PC-9 (cell line): ENCODE data around the gene LAMC3. TPM values are rescaled to one million over a fixed set of nuclear protein-coding genes. Genes with fewer than 3 reads are reported as not detected.

Experiments
- BruUV-seq: library from RNA; stranded (reverse); fragments of 400-500 nt; replicated peaks from 2 replicates; lab custom pipeline; 2021; lab: Mats Ljungman, UMichigan
- CTCF ChIA-PET: fragments of 300-600 bp; sonication (Branson Sonifier 250); formaldehyde crosslinking; loops from one replicate; lab custom pipeline; 2022; ENCODE audit warnings: antibody characterized with exemption; lab: Charles Lee
- POLR2A ChIA-PET: fragments of 300-600 bp; sonication (Branson Sonifier 250); formaldehyde crosslinking; loops from one replicate; lab custom pipeline; 2022; ENCODE audit warnings: antibody characterized with exemption; ENCODE audit not compliant: unreplicated experiment; lab: Charles Lee
- DNase-seq, 2 experiments: peaks; one replicate each; pipeline versions ENCODE4 v3.0.0 to v3.0.0-alpha.2; 2015 to 2022; ENCODE audit warnings: mixed read lengths in 1 of 2
- H2AFZ ChIP-seq: fragments of 200-600 bp; sonication (generic); 2 replicates; pipeline ENCODE4 v1.8.1; 2017; ENCODE audit warnings: antibody characterized with exemption
- H3F3A ChIP-seq: fragments of 200-600 bp; sonication (generic); 2 replicates; pipeline ENCODE4 v1.8.1; 2017; ENCODE audit warnings: antibody characterized with exemption, mild to moderate bottlenecking, low read depth; ENCODE audit not compliant: insufficient read depth
- H3K27ac ChIP-seq: fragments of 200-600 bp; sonication (generic); 2 replicates; pipeline ENCODE4 v1.6.1; 2016; ENCODE audit warnings: mixed run types
- H3K27me3 ChIP-seq: fragments of 200-600 bp; sonication (generic); 2 replicates; pipeline ENCODE4 v1.6.1; 2016; ENCODE audit warnings: low read depth, mixed run types; ENCODE audit not compliant: insufficient read depth
- H3K36me3 ChIP-seq: fragments of 200-600 bp; sonication (generic); 2 replicates; pipeline ENCODE4 v1.6.1; 2016; ENCODE audit warnings: low read depth, mixed run types
- H3K4me1 ChIP-seq: fragments of 200-600 bp; sonication (generic); replicated peaks from 2 replicates; pipeline ENCODE4 v1.6.1; 2016; ENCODE audit warnings: mixed run types; ENCODE audit not compliant: insufficient read depth
- H3K4me2 ChIP-seq: fragments of 200-600 bp; sonication (generic); 2 replicates; pipeline ENCODE4 v1.6.1; 2017; ENCODE audit warnings: mixed run types
- H3K4me3 ChIP-seq: fragments of 200-600 bp; sonication (generic); 2 replicates; pipeline ENCODE4 v1.6.1; 2016; ENCODE audit warnings: mixed run types
- H3K79me2 ChIP-seq: fragments of 200-600 bp; sonication (generic); 2 replicates; pipeline ENCODE4 v1.6.1; 2017; ENCODE audit warnings: low read depth, mixed run types
- H3K9me2 ChIP-seq: fragments of 200-600 bp; sonication (generic); 2 replicates; pipeline ENCODE4 v1.8.1; 2017; ENCODE audit warnings: mild to moderate bottlenecking; ENCODE audit not compliant: insufficient read depth
- H3K9me3 ChIP-seq: fragments of 200-600 bp; sonication (generic); 2 replicates; pipeline ENCODE4 v1.8.1; 2016; ENCODE audit warnings: low read depth; ENCODE audit not compliant: insufficient read depth
- H4K20me1 ChIP-seq: fragments of 200-600 bp; sonication (generic); 2 replicates; pipeline ENCODE4 v1.8.1; 2017; ENCODE audit not compliant: insufficient read depth
- EZH2 ChIP-seq: fragments of 200-600 bp; sonication (generic); IDR thresholded peaks from 2 replicates; pipeline ENCODE4 v1.8.0; 2017; ENCODE audit warnings: antibody characterized with exemption, low read depth
- intact Hi-C: fragments of 100-400 bp; cut with micrococcal nuclease; formaldehyde crosslinking; loops from one replicate; pipeline ENCODE4 v1.10.0; 2022; ENCODE audit not compliant: unreplicated experiment
- total RNA-seq: library from RNA; stranded (reverse); gene quantifications from 2 replicates; pipeline ENCODE4 v1.2.3, GENCODE V29; 2021
- TF ChIP-seq, protein P1 (sequence below): fragments of 200-600 bp; sonication (generic); conservative IDR thresholded peaks from 2 replicates; pipeline ENCODE4 v1.6.1; 2017; ENCODE audit warnings: mixed run types, antibody characterized with exemption, mild to moderate bottlenecking, moderate library complexity

Gene LAMC3
- total RNA-seq, 1 experiment from 2014 or later, result 0.41 TPM

- H2AFZ ChIP-seq, result no peak overlapping the region
- no peak overlapping the region for H3K27ac ChIP-seq
- intact Hi-C loops, result loop anchor here (5.0 kb wide), 1 partner anchor 103 kb away; no protein-coding TSS in a partner anchor
Measured at GRCh38 chr9:130995086-130996011, 13.6 kb upstream of the LAMC3 start.

DNA sequence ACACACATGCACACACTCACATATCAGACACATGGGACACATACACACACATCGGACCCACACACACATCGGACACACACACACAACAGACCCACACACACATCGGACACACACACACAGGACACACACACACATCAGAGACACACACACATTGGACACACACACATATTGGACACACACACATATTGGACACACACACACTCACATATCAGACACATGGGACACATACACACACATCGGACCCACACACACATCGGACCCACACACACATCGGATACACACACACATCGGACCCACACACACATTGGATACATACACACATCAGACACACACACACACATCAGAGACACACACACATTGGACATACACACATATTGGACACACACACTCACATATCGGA is 12.8 kb upstream of the LAMC3 start:
- H3K9me2 ChIP-seq, result no peaks in the 10 kb centered on the region
- no peak overlapping the region for H3K27ac ChIP-seq
- no peaks in the 10 kb centered on the region for H3F3A ChIP-seq
- H3K9me3 ChIP-seq, result no peaks in the 10 kb centered on the region
- no peak for DNase-seq
- no peak overlapping the region for H3K4me3 ChIP-seq
- H2AFZ ChIP-seq, result no peak overlapping the region
- no peaks in the 10 kb centered on the region for H3K79me2 ChIP-seq
- ChIA-PET CTCF (interaction anchor here (0.6 kb wide), 1 partner anchor 112 kb away, joined by 3 read pairs; no protein-coding TSS in a partner anchor), POLR2A (no interaction called here)
- H3K27me3 ChIP-seq, result peaks cover 22% of the 10 kb centered on the region
- H3K4me1 ChIP-seq, result no peaks in the 10 kb centered on the region
- no peak for TF ChIP-seq EZH2
- TF ChIP-seq, protein P1, sequence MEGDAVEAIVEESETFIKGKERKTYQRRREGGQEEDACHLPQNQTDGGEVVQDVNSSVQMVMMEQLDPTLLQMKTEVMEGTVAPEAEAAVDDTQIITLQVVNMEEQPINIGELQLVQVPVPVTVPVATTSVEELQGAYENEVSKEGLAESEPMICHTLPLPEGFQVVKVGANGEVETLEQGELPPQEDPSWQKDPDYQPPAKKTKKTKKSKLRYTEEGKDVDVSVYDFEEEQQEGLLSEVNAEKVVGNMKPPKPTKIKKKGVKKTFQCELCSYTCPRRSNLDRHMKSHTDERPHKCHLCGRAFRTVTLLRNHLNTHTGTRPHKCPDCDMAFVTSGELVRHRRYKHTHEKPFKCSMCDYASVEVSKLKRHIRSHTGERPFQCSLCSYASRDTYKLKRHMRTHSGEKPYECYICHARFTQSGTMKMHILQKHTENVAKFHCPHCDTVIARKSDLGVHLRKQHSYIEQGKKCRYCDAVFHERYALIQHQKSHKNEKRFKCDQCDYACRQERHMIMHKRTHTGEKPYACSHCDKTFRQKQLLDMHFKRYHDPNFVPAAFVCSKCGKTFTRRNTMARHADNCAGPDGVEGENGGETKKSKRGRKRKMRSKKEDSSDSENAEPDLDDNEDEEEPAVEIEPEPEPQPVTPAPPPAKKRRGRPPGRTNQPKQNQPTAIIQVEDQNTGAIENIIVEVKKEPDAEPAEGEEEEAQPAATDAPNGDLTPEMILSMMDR, result no peak
- intact Hi-C loops, result loop anchor here (5.0 kb wide), 1 partner anchor 104 kb away; no protein-coding TSS in a partner anchor
- no peaks in the 10 kb centered on the region for H4K20me1 ChIP-seq
- H3K36me3 ChIP-seq, result no peaks in the 10 kb centered on the region
- no TSS peak for BruUV-seq
- H3K4me2 ChIP-seq, result no peak overlapping the region

More at GRCh38 chr9:130995086-130996011, 13.6 kb upstream of the LAMC3 start:
- no TSS peak for BruUV-seq
- Histone ChIP-seq H3K27me3 (peaks cover 15% of the 10 kb centered on the region; the same call in 1 of the 2 replicates), H3K9me2 (no peaks in the 10 kb centered on the region), H3K79me2 (no peaks in the 10 kb centered on the region), H3K4me1 (no peaks in the 10 kb centered on the region), H3K36me3 (no peaks in the 10 kb centered on the region), H3F3A (no peaks in the 10 kb centered on the region), H3K4me3 (no peak overlapping the region), H4K20me1 (no peaks in the 10 kb centered on the region), H3K4me2 (no peak overlapping the region), H3K9me3 (no peaks in the 10 kb centered on the region)
- peak in 1 of 2 experiments; percentile 43 for DNase-seq
- TF ChIP-seq, protein P1, result no peak
- TF ChIP-seq EZH2, result no peak
- POLR2A ChIA-PET, result no interaction called here
- CTCF ChIA-PET, result interaction anchor here (0.6 kb wide), 3 partner anchors 112 to 435 kb away, joined by 3 to 5 read pairs (median 3); no protein-coding TSS in a partner anchor

DNA sequence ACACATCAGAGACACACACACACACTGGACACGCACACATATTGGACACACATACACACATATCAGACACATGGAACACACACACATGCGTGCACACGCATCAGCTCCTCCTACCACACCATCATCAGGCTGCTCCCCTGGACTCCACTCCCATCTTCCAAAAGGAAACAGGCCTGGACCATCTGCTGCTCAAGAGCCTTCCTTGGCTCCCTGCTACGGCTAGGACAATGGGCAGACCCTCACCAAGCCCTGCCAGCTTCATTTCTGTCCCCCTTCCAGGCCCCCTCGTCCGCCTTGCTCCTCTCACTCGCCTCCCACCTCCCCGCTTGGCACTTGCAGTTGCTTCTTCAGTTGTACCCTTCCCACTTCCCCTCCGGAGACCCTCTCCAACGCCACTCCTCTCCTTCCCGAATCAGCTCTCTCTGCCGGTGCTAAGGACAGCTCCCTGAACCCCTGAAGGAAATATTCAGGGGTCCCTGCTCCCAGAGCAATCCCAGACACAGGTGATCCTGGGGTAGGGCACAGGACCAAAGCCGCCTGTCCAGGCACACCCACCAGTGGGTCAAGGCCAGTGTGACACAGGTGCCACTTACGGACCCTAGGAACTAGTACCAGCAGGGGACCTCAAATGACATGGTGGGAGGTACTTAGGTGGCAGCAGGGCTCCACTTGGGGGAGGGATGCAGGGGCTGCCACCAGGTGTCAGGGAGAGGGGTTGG is 12.1 kb upstream of the LAMC3 start:
- H3F3A ChIP-seq, result no peaks in the 10 kb centered on the region
- ChIA-PET POLR2A (no interaction called here), CTCF (interaction anchor here (2.2 kb wide), 1 partner anchor 131 kb away, joined by 15 read pairs; no protein-coding TSS in a partner anchor)
- H3K9me3 ChIP-seq, result no peaks in the 10 kb centered on the region
- peaks cover 27% of the 10 kb centered on the region for H3K27me3 ChIP-seq
- DNase-seq, result no peak
- no peaks in the 10 kb centered on the region for H3K79me2 ChIP-seq
- no TSS peak for BruUV-seq
- no peaks in the 10 kb centered on the region for H3K9me2 ChIP-seq
- no peaks in the 10 kb centered on the region for H3K36me3 ChIP-seq
- no peaks in the 10 kb centered on the region for H3K4me1 ChIP-seq
- no peak overlapping the region for H3K4me2 ChIP-seq
- TF ChIP-seq, protein P1, result no peak
- no peak for TF ChIP-seq EZH2
- H2AFZ ChIP-seq, result no peak overlapping the region
- no peaks in the 10 kb centered on the region for H4K20me1 ChIP-seq
- H3K27ac ChIP-seq, result no peak overlapping the region
- intact Hi-C loops, result loop anchor here (5.0 kb wide), 1 partner anchor 105 kb away; no protein-coding TSS in a partner anchor
- no peak overlapping the region for H3K4me3 ChIP-seq
